GM18505 (cell line): ENCODE measurements around the gene FAM156A.
A peak's percentile ranks its signal among the peaks of the same experiment; 100 is the strongest.
"Not testable (repeated sequence)": the region's sequence is repeated elsewhere in the genome, so short reads cannot be mapped to it uniquely, and the experiment has no call there.

Experiments used
- ATAC-seq: cut with Tn5 transposase; IDR thresholded peaks from one replicate; pipeline ENCODE4 v1.9.1; 2021; ENCODE audit not compliant: unreplicated experiment
- POLR2A ChIP-seq: IDR thresholded peaks from 4 replicates; pipeline ENCODE4 v1.6.1; 2011; ENCODE audit warnings: borderline replicate concordance; ENCODE audit not compliant: insufficient read depth, insufficient read length; ENCODE audit errors: extremely low read depth

FAM156A gene

DNA sequence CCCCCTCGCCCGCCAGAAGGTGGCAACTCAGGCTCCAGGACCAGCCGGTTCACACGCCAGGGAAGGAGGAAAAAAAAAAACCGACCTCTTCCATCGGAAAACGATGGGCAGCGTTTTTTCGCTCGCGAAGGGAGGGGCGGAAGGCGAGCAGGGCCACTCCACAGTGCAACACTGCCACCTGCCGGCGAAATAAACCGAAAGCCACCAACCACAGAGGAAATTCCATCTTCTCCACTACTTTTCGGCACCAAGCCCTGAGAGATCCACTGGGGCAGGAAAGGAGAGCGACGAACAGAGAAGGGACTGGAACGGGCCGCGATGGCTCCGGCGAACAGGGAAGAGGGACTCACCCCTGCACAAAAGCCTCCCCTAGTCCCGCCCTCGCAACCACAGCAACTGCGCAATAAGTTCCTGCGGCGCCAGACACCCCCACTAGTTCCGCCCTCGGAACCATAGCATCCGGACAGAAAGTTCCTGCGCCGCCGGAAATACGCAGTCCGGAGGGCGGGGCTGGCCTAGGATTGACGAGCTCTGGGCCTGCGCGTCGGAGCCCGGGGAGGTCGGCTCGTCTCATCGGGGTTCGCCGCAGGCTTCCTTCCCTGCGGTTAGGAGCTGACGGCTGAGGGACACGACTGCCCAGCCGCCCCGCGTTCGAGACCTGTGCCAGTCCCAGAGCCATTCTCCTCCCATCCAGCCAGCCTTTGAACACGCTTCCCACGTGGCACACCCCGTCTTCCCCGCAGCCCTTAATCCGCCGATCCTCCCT, 23.4 kb downstream of the FAM156A start:
- TF ChIP-seq POLR2A, result peak; percentile 72
- ATAC-seq, result peak; percentile 95

DNA sequence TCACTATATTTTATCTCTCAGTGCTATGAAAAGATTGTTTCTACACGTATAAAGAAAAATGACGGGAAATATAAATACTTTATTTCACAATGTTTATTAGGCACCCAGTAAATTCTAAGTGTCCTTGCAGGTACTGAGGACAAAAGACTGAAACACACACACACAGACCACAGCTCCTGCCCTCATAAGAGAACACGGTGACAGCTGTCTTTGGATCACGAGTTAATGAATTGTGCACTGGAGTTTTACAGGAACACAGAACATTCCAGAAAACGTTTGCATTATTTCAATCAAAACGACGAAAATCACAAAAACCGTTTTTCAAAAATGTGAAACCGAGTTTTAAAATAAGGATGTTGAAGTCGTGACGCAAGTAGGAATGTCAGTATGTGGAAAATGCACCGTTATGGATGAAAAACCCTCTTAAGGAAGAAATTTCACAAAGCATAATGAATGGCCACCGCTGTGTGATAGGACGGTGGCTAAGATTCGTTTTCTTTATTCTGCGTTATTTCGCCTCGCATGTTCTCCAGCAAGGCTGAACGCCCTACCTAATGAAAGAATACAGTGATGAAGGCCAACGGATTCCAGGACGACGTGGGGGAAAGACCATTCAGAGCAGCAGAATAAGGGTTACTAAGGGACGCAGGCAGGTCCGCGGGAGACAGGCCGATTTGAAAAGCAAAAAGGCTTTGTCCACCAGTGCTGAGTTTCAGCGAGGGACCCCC, 24.2 kb downstream of the FAM156A start:
- TF ChIP-seq POLR2A, result no peak
- peak; percentile 23 for ATAC-seq

DNA sequence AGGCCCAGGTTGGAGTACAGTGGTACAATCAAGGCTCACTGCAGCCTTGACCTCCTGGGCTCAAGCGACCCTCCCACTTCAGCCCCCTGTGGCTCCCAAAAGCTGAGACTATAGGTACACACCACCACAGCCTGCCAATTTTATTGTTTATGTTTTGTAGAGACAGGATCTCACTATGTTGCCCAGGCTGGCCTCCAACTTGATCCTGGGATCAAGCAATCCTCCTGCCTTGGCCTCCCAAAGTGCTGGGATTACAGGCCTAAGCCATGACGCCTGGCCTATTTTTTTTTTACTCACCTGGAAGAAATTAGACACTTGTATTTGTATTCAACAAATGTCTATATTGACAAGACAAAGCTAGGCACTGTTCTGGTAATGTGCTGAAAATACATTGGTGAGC, 25.1 kb downstream of the FAM156A start:
- ATAC-seq, result no peak
- TF ChIP-seq POLR2A, result no peak

DNA sequence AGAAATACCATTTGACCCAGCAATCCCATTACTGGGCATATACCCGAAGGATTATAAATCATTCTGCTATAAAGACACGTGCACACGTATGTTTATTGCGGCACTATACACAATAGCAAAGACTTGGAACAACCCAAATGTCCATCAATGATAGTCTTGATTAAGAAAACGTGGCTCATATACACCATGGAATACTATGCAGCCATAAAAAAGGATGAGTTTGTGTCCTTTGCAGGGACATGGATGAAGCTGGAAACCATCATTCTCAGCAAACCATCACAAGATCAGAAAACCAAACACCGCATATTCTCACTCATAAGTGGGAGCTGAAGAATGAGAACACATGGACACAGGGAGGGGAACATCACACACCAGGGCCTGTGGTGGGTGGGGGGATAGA, 28.1 kb downstream of the FAM156A start:
- ATAC-seq, result not testable (repeated sequence)

DNA sequence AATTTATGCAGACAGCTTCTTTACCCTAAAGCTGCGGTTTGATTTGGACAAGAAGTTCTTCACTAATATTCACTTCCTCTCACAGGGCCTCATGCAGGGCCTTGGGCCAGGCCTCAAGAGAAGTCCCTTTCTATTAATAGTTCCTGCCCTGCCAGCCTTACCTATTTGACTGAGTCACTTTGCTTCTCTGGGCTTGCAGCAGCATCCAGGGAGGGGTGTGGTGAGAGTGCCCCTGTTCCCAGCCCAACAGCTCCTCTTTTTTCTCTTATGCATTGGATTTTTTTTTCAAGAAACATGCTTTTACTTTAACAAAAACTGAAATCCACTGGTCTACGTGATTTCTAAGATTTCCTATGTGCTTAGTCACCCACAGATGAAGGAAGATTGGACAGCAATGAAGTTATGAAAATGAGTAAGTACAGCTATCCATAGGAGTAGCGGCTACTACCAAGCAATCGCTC, 34.5 kb downstream of the FAM156A start:
- peak; percentile 37 for ATAC-seq
- no peak for TF ChIP-seq POLR2A

DNA sequence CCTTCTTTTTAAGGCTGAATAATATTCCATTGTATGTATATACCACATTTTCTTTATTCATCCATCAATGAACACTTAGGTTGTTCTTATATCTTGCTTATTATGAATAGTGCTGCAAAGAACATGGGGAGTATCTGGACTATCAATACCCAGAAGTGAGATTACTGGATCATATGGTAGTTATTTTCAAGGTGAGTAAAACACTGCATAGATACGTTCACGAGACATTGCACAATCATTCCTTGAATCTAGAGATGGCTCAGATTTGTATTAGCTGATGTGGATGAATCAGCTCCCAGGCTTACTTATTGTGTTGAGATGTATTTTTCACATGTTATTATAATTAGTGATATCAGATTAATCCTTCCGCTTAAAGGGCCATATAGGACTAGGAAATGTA, 43.6 kb downstream of the FAM156A start:
- ATAC-seq, result not testable (repeated sequence)

DNA sequence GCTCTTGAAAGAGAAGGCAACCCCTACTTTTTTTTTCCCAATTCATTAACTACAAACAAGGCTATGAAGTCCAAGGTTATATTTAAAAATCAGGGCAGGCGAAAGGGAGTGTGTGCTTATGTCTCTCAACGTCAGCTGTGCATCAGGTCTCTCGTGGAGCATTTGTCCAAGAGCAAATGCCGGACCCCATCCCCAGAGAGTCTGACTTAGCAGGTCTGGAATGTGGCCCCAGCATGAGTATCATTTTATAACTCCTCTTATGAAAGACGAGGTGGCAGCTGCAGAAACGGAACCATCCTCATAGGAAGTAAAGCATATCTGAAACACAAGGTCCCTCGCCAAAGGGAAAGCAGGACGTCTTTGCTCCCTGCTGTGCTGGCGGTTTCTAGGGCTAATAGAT, 44.6 kb downstream of the FAM156A start:
- not testable (repeated sequence) for ATAC-seq

DNA sequence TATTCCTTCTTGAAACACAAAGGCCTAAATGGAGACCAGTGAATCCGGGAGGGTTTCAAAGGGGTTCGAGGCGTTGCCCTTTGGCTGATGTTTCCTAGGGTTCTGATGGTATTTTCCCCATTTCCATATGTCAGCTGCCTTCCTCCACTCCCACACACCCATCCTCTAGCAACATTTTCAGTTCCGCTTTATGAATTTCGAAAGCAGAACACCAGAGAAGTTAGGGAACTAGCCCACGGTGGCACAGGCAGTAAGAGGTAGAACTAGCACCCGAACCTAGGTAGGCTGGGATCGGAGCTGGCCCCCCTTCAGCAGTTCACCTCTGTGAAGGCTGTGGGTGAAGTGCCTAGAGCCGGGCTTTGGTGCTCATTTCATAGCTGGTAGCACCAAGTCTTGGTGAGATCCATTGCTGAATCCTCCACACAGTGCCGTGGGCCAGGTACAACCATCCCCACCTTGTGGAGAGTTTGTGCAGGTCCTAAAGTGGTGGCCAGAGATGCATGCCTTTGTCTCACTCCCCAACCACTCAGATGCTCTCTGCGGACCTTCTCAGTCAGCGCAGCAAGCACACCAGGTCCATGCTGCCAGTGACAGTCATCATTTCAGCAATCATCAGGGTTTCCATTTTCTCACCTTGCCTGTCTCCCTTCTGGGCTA, 48.9 kb downstream of the FAM156A start:
- not testable (repeated sequence) for ATAC-seq

DNA sequence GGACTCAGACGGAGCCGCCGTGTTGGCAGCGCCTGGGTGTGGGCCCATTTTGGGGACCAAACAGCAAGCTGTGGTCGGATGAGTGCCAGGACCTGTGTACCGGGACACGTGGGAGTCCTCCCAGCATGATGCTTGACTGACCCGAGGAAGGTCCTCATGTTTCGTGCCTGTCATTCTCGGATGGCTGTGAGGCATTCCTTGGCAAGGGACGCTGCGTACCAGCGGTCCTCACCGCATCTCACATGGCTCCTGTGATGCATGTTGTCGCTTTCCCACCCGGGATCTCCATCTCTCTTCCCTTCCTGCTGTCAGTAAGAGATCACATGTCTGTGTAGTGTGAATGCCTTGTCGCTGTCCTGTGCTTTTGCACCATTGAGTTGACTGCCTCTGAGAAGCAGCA, 50.4 kb downstream of the FAM156A start:
- not testable (repeated sequence) for ATAC-seq

DNA sequence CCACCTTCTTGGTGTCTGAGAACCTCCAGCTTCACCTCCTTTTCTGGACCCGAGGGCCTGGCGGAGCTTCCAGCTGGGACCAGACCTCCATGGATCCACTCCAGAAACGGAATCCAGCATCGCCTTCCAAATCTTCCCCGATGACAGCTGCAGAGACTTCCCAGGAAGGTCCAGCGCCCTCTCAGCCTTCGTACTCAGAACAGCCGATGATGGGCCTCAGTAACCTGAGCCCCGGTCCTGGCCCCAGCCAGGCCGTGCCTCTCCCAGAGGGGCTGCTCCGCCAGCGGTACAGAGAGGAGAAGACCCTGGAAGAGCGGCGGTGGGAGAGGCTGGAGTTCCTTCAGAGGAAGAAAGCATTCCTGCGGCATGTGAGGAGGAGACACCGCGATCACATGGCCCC, 51.2 kb downstream of the FAM156A start:
- ATAC-seq, result not testable (repeated sequence)

DNA sequence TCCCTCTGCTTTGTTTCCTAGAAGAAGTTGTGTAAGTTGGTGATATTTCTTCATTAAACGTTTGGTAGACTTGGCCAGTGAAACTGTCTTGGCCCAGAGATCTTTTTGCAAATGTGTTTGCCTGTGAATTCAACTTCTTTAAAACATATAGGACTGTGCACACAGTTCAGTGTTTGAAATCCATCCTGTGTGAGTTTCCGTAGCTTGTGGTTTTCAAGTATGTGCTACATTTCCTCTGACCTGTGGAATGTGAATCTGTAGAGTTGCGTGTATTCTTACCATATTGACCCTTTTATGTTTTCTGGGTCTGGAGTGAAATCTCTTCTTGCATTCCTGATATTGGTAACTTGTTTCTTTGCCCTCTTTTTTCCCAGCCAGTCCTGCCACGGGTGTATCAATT, 52.2 kb downstream of the FAM156A start:
- ATAC-seq, result not testable (repeated sequence)

DNA sequence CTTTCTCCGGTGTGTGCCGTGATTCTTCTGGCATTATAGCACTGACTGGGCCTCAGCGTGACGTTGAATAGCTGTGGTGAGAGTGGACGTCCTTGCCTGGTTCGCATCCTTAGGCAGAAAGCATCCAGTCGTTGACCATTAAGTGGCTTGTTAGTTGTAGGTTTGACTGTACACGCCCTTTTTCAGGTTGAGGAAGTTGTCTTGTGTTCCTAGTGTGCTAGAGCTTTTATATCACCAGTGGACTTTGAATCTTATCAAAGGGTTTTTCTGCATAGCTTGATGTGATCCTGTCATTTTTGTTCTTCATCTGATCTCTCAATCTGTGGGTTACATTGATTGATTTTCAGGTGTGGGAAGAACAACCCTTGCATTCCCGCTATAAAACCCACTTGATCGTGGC, 52.8 kb downstream of the FAM156A start:
- ATAC-seq, result not testable (repeated sequence)
